ENCODE measurements around the gene PIP4K2A.
"Not testable (repeated sequence)": the region's sequence is repeated elsewhere in the genome, so short reads cannot be mapped to it uniquely, and the experiment has no call there.

The PIP4K2A gene

DNA sequence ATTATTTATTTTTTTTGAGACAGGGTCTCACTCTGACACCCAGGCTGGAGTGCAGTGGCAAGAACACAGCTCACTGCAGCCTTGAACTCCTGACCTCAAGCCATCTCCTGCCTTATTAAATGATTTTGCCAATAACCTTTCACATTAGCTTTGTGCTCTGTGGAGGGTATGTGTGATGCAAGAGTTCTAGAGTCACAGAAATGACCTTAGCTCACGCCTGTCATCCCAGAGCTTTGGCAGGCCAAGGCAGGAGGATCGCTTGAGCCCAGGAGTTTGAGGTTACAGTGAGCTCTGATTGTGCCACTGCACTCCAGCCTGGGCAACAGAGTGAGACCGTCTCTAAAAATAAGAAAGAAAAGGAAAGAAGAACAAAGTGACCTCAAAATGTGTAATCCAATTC is 4.3 kb upstream of the PIP4K2A start:
- not testable (repeated sequence) for DNase-seq

DNA sequence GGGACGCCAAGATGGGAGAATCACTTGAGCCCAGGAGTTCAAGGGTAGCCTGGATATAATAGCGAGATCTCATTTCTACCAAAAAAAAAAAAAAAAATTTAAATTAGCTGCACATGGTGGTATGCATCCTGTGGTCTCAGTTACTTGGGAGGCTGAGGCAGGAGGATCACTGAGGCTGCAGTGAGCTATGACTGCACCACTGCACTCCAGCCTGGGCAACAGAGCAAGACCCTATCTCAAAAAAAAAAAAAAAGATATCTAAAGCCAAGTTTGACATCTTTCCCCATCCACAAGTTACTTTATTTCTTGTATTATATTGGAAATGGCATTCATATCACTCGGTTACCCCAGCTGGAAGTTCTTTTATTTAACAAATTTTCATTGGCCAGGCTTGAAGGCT is 3.4 kb upstream of the PIP4K2A start:
- no peak for DNase-seq

DNA sequence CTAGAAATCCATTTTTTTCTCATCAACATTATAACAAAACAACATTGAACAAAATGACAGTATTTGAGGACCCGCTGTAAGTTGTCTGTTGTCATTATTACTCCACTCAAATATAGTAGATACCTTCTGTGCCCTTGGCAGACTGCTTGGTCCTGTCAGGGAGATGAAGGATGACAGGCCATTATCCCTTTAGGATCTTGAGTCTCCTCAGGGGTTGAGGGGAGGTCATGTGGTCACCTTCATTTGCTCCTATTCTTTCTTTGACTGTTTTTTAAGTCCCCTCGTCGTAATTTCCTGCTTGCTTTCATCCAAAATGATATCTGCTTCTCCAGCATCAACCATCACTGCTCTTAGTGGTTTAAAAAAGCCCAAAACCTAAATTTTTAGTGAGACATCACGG is 2.6 kb upstream of the PIP4K2A start:
- DNase-seq: no peak

DNA sequence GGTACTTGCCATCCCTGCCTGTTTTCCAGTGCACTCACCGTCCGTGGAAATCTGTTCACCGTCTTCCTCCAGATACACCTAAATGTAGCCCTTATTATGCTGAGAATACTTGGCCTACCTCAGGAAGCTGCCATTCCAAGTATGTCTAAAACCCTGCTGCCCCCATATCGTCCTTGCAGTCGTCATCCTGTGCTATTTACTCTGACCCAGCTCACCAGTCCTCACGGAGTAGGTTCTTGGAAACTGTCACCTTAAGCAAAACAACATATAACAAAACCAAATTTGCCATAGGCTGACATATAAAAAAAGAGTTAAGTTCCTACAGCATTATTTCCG is 880 bp upstream of the PIP4K2A start:
- no peak for DNase-seq

DNA sequence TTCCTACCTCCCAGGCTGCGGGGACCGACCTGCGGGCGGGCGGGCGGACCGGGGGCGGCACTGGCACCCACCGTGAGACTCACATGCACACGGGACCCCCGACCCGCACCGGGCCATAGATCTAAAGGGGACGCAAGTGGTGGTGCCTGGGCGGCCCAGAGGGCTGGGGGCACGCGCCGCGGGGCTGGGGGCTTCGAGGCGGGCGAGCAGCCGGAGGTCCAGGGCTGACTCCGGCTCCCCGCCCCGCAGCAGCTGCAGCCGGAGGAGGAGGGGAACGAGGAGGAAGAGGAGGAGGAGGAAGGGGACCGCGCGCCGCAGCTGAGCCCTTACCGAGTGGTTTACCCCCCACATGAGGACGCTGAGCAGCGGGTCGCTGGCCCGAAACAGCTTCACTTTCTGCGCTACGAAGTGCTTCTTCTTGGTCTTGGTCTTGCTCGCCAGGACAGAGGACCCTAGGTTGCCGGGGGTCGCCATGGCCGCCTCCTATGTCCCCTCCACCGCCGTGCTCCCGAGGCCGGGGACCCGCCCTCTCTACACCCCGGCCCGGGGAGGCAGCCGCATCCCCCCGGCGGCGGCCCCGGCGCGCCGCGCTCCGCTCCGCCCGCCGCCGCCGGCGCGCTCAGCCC is 412 bp downstream of the PIP4K2A start:
- no peak for DNase-seq

DNA sequence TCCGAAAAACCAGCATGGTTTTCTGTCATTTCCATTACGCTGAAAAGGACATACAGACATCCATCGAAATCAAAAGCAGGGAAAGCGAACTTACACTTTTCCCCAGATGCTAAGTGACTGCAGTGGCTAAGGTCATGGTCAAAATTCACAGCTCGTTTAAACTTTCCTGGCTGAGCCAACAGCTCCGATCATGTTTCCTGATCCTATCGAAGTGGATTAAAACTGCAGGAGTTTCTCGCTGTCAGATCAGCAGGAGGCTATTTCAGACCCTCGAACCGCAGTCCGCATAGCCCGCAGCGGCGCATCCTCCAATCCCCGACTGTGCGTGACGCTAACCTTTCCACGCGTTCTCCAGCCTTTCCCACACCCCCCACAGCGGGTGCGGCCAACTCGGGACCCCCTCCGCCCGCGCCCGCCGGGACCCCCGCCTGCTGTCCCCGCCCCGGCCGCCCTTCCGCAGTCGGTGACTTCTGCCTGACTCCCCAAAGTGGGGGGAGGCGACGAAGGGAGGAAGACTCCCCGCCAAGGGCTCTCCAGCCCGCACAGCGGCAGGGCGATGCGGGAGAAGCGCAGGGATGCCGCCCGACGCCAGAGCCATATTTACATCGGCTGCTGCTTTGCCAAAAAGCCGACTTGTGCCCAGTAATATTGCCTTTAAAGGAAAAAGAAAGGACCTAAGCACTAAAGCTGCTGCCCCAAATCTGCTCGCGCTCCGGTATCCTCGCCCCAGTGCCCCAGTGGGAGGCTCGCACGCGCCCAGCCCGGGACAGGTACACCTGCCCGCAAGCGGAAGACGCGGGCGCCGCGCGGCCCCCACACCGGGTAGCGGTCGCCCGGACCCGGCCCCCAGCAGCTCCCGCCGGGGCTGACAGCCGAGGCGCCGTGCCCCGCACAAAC is 1.2 kb downstream of the PIP4K2A start:
- no peak for DNase-seq

DNA sequence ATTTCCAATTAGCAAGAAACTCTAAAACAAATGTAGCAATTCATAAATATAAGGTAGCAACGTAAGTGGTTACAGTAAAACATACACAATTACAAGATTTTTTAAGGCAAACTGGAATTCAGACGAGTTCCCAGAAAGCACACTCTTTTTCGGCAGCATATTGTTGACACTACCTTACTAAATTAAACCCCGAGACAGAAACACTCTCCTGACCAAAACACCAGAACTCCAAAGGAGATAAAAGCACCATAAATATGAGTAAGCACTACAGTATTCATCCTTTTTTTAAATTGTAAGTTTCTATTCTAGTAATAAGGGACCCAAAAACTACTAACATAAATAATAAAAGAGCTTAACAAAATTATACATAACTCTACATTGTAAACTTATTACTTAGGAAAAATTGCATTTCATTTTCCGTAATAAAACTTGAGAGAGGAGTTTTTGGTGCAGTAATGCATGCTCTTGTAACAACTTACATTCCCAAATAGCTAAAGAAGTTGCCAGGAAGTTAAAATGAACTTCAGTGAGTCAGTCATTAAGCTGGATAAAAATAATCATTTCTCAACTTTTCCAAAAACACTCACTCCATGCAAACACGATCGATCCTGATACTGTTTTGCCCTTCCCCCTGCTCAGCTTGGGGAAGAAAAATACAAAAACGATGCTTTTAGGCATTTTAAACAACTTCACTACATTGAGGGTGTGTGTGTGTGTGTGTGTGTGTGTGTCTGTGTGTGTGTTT is 2.0 kb downstream of the PIP4K2A start:
- DNase-seq: no peak

DNA sequence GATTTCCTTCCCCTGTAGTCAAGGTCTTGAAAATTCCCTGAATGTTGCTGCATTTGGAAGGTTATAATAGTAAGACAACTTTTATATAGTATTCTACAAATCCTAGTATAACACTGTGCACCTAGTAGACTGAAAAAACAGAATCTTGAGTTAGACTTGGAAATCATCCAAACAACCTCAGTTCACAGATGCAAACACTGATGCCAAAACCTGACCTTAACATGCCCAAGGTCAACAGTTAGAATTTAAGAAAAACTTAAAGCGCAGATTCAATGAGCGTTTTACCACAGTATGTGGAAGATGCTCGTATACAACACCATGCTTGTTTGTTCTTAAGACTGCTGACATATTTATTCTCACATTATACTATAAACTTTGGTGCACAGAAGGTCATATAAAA is 3.0 kb downstream of the PIP4K2A start:
- DNase-seq: no peak

DNA sequence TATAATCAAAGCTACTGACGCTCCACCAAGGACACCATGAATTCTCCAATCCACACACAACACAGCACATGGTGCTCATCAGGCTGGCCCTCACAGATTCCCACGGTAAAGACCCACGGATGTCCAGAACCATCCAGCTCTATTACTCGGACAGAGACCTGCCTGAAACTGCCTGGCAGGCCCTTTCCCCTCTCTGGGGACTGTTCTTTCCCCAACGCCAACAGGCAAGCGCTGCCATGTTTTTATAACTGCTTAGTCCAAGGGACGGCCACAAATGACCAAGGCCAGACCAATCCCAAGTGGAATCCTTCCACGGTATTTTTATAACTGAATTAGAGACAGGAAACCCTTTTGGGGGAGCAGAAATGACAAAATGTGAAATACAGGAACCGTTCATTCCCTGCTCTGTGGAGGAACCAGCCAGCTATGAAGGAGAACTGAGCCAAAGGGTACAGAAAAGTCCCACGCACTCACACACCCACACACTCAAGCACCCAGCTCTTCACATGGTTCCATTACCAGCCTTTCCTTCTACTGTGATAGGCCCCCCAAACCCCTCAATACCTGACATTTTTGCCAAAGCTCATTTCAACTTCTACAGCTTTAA is 4.1 kb downstream of the PIP4K2A start:
- DNase-seq: no peak

DNA sequence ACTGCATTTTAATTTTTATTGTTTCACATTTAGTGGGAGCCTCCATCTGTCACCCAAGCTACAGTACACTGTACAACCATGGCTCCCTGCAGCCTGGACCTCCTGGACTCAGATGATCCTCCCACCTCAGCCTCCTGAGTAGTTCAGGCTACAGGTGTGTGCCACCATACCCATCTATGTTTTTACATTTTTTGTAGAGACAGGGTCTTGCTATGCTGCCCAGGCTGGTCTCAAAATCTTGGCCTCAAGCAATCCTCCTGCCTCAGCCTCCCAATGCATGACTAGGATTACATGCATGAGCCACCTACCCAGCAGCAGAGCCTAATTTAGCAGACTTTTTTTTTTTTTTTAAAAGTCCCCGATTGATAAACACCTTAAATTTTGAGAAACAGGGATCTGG is 5.6 kb downstream of the PIP4K2A start:
- no peak for DNase-seq

DNA sequence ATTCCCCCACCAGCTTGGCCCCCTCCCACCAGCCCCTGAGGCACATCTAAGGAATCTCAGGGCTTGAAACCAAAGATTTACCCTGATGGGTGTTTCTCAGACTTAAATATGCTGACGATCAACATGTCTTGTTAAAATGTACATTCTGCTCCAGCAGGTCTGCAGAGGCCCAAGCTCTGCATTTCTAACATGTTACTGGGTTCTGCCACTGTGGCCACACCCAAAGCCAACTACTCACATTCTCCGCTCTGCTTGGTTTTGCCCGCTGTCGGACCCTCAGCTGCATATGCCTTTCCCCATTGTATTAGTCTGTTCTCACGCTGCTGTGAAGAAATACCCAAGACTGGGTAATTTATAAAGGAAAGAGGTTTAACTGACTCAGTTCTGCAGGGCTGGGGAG is 8.9 kb downstream of the PIP4K2A start:
- no peak for DNase-seq

DNA sequence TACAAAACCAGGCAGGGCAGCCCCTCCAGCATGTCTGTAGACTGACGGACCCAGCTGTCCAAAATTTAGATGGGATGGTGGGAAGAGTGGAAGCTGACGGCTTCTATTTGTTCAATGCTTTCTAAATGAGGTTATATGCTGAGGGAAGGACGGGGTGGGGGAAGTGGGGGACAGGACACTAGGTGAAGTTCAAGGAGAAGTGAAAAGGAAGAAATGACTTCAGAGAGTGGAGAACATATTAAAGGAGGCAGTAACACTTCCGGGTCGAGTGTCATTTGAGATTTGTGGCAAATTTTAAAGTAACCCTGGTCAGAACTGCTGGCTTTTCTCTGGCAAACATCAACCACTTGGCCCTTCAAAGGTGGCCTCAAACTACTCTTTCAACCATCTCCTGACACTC is 9.4 kb downstream of the PIP4K2A start:
- DNase-seq: no peak

DNA sequence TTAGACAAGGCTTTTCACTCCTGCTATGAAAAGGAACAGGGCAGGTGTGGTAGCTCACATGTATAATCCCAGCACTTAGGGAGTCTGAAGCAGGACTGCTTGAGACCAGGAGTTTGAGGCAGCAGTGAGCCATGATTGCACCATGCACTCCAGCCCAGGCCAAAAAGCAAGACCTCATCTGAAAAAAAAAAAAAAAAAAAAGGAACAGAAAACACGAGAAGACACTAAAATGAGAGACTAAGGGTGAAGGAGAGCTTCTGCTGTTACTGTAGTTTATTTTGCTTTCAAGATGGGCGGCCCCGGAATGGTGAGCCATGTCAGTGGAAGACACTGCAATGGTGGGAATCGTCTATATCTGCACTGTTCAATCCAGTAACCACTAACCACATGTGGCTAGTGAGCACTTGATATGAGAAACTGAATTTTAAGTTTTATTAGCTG is 9.9 kb downstream of the PIP4K2A start:
- no peak for DNase-seq

DNA sequence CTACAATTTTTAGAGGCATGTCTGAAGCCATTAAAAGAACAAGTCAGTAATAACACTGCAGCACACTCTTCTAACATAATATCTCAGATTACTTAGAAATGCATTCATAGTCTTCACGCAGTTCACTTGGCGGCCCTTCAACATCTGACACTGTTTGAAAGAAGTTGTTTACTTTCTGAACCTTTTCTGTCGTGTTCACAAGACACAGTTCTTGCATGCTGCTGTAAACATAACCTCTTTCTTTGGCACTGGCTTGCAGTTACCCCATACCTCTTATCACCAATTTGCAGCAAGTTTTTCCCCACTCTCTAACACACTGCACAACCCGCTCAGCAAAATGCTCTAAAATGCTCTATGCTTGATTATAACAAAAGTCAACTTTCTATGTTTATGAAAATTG is 12.0 kb downstream of the PIP4K2A start:
- no peak for DNase-seq

DNA sequence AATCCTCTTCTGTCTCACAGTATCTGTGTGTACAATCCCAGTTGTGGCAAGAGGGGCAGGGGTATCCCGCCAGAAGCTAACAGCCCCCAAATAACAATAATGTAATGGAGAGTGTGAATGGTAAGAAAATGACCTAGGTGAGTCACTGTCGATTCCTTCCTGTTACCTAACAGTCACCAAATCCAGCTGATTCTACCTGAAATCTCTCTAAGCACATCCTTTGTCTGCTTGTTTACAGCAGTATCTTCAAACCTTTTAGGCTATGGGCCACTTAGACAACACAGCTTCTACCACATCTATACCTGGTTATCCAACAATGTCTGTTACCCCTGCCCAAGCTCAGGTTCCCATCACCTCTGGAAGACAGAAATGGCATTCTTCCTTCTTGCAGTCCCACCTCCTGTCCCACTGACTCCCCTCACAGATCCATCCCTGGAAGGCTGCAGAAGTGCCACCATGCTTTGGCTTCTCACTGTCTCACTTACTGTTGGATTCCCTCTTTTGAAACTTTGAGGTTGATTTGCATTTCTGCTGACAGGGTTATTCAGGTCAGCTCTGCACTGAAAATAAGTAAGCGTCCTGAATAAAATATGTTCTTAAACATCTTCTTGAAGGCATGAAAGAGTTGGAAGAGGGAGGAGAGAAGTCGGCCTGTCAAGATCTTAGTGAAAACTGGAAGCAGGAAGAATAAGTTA is 13.1 kb downstream of the PIP4K2A start:
- no peak for DNase-seq

DNA sequence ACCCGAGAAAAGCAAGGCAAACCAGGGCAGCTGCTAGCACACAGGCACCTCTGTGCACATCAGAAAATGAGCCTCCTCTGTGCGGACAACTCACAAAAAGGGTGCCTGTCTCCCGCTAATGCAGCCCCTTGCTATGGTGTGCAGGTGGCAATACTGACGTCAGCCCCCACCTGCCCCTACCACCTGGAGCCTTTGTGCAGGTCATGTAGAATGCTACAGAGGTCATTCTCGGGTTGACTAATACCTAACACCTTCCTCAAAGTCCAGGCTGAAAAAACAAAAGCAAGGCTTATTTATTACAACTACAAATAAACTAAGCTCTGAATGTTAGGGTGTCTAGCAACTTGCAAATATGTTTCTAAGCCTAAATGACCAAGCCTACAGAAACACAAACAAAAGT is 13.9 kb downstream of the PIP4K2A start:
- no peak for DNase-seq

DNA sequence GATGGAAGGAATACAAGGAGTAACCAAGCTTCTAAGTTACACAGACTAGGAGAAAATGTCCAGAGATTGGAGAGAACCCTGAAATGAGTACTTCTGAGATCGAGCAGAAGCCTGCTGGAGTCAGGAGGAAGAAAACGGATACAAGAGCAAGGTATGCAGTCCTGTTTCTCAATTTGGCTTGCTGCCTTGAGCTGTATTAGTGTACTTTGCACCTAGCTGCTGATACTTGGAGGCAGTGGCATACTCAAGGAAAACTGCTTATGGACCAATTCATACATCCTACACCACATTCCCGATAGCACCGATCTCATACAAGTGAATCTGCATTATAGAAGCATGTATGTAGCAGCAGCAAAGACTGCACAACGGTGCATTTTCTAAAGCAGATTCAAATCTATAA is 14.4 kb downstream of the PIP4K2A start:
- no peak for DNase-seq

DNA sequence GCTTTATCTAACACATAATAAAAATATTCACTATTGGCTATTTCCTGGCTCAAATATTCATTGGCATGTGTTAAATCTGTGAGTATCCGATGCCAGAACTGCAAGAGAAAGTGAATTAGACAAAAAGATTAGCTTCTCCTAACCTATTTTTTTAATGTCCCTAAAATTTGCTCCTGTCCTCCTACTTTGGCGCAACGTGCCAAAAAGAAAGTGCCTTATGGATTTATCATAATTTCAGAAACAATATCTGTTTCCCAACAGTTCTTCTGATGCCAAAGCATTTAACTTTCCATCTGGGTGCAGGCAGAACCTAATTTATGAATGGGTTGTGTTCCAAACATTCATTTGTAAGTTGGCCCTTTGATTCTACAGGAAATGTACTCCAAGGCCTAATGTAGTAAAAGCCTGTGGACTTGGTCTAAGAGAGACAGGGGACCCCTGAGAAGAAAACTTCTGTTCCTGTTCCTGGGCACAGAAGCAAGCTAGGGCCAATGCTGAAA is 15.4 kb downstream of the PIP4K2A start:
- no peak for DNase-seq

DNA sequence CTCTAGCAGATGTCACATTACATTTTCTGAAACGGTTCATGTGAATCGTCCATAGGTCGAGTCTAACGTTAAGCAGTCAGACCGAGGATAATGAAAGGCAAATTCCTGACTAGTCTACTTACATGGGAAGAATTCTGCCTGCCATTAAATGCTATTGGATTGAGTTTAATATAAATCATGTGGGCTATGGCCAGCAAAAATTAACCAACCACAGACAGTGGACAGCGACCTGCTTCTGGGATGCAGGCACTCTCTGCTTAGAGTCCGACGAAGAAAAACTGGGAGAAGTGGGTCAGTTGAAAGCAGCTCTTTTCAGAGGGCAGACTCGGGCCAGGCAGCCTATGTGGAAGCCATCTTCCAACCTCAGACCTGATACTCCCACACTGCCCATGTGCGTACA is 16.6 kb downstream of the PIP4K2A start:
- no peak for DNase-seq

DNA sequence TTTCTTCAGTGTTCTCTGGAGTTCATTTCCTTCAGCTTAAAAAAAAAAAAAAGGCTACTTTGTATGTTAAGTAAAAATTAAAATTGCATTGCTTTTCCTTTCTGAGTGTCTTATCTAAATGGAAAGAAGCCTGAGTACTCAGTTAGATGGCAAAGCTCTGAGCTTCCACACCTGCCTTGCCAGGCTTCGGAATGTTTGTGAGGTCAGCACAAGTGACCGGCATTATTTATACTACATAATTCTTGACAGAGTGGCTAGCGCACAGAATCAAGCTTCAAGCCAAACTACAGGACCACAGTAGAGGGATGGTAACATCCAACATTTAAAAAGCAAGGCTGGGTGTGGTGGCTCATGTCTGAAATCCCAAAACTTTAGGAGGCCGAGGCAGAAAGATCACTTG is 17.3 kb downstream of the PIP4K2A start:
- no peak for DNase-seq

DNA sequence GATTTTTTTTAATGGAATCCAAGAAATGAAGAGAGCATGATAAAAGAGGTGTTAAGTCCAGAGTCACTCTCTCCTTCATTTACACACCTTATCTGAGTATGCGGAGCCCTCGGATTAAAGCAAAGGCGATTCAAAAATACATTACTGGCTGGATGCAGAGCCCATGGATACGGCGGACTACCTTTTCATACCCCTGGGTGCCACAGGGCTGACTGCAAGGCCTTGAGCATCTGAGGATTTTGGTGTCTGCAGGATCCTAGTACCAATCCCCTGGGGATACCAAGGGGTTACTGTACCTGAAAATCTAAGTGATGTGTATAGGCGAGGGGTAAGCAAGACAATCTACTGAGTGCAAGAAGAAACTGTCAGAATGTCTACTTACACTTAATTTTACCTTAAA is 20.5 kb downstream of the PIP4K2A start:
- no peak for DNase-seq

DNA sequence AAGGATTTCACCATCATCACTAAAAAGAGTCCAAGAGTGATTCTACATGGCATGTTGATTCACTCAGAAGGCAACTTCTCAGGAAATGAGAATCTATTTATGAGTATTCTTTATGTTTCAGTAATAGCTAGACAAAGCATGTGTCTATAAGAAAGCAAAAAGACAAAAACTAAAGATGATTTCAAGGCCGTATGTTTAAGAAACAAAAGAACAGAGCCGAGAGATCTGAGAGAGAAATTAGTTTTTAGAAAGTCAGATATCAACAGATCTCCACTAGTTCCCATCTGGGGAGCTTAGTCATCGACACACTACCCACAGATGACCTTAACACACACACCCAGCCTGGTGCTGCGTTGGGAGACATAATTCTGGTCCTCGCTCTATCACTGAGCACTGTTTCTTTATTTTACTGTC is 21.0 kb downstream of the PIP4K2A start:
- no peak for DNase-seq

DNA sequence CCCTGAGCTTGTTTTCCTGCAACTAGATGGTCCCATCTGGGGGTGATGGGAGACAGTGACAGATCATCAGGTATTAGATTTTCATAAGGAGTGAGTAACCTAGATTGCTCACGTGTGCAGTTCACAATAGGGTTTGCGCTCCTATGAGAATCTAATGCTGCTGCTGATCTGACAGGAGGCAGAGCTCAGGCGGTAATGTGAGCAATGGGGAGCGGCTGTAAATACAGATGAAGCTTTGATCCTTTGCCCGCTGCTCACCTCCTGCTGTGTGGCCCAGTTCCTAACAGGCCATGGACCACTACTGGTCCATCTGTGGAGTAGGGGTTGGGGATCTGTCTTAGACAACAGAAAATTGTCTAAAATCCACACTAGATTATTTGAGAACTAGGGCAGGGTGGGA is 22.3 kb downstream of the PIP4K2A start:
- DNase-seq: not testable (repeated sequence)
